HG03378 (cell line): ENCODE results near the gene RPAIN.
"Not testable (repeated sequence)": the region's sequence is repeated elsewhere in the genome, so short reads cannot be mapped to it uniquely, and the experiment has no call there.

Experiments
- ATAC-seq: cut with Tn5 transposase; IDR thresholded peaks from one replicate; pipeline ENCODE4 v1.9.1; 2021; ENCODE audit warnings: mild to moderate bottlenecking, moderate library complexity; ENCODE audit not compliant: unreplicated experiment

RPAIN gene

DNA sequence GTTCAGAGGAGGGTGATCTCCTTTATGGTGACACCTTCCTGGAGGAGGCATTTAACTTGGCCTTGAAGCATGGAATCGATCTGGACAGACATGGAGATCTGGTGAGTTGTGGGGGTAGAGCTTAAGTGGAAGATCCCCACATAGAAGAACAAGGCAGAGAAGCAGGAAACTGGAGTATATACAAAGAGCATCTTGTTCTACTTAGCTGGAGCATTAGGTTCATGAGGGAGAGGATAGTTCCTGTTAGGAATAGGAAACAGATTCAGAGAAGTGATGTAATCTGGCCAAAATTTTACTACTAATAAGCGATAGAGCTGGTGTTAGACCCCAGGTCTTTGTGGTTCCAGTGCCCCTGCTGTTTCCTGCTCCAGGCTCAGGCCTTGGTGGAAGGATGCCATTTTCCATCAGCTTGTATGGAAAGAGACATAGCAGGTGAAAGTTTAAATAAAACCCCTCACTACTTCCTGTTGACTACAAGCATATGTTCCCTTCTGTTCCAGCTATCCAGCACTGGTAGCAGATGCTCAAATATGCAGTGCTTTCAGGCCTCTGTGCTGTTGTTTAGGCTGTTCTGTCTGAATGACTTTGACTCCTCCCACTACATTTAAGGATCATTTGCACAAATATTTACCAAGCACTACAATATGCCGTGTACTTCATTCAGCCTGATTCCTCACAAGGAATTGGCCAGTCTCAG lies 9.4 kb downstream of the RPAIN start:
- no peak for ATAC-seq

DNA sequence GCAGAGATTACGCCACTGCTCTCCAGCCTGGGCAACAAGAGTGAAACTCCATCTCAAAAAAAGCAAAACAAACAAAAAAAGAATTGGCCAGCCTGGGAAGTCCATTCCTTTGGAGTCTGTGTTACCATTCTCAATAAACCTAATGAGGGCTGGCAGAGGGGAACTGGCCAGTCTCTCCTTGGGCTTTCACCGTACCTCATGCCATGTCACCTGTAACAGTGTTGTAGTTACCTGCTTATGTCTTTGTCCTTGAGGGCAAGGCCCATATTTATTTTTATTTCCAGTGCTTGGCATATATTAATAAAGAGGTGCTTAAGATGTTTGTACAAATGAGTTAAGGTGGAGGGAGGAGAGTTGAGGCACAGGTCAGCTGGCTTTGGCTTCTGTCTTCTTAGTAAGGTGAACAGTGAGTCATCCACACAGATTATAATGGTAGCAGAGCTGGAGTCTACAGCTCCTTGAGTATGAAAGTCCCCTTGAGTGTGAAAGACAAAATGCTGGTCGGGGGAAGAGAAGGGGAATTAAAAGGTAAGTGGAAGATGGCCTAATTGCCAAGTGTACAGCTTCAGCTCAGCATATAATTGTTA lies 10.5 kb downstream of the RPAIN start:
- ATAC-seq, result no peak

DNA sequence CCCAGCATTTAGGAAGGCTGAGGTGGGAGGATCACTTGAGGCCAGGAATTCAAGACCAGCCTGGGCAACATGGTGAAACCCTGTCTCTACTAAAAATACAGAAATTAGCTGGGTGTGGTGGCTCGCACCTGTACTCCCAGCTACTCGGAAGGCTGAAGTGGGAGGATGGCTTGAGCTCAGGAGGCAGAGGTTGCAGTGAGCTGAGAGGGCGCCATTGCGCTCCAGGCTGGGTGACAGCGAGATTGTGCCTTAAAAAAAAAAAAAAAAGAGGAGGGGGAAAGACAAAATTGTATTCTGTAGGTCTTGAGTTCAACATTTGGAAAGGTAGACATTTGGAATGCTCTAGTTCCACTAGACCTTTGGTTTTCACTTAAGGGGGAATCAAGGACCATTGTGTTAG lies 11.3 kb downstream of the RPAIN start:
- not testable (repeated sequence) for ATAC-seq

DNA sequence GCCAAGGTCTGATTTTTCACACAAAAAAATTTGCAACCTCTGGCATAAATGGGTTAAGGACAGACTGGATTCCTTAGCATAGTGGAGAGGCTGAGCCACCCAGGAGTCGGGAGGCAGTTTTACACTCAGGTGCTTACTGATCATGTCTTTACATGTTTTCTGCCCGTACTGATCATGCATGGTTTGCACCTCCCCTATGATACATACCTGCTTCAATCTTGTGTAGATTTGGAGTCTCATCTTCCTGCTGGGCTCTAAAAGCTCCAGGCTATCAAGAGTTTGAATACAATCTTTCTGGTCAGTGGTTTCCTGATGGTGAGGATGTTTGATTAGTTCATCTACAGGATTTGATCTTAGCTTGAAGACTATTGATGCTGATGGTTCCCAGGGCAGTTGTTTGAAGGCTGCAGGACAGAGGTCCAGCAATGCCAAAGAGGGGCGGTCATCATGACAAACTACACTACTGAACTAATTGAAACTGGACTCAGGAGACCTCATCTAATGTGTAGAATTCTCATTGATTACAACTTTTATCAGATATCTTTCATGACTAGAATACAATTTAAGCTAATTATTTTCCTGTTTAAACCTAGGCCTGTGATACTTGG lies 12.1 kb downstream of the RPAIN start:
- ATAC-seq, result no peak

DNA sequence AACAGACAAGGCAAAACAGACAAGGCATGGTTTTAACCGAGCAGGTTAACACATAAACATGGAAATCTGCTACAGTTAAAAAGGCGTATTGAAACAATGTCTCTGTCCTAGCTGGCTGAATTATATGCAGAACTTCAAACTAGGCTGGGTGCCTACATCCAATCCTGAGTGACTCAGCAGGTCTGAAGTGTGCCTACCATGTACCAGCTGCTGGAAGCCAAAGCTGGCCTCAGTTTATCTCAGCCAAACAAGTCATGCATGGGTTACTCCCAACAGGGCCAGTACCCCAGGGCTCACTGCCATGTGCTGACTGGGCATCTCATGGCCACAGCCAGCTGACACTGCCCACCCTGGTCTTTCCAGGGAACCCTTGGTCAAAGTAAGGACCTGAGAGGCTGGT lies 15.0 kb downstream of the RPAIN start:
- no peak for ATAC-seq

DNA sequence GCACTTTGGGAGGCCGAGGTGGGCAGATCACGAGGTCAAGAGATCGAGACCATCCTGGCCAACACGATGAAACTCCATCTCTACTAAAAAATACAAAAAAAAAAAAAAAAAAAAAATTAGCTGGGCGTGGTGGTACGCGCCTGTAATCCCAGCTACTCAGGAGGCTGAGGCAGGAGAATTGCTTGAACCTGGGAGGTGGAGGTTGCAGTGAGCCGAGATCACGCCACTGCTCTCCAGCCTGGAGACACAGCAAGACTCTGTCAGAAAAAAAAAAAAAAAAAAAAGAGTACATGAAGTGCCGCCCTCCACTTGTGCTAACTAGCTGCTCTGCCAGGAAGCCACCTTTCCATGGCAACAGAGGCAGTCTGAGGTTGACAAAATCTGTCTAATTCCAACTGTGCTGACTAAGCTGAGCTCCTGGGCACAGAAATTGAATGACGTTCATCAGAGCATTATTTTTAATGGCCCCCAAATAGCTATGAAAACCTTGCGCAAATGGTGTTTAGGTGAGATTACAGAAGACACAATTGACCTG lies 15.9 kb downstream of the RPAIN start:
- not testable (repeated sequence) for ATAC-seq

DNA sequence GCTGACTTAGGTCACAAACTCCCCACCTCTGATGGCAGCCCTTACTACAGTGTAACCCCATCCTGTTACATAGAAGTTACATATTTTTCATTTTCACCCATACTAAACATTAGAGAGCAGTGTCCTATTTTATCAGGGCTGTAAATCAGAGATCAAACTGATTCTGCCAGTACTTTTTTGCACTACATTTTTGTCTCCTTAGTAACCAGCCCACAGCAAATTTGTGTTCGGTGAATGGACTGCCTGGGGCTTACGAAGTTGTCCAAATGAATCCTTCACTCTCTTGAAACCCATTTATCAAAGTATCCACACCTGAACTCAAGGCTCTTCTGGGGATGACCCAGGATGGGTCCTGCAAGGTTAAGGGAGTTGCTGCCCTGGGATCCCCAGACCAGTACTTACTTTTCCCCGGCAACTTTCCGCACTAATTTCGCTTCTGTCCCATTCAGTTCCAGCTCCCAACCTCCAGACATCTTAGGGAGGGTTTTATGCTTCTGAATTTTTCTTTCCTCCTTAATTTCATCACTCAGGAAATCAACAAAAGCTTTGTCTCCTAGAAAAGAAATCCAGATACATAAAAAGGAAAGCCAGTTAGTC lies 17.8 kb downstream of the RPAIN start:
- no peak for ATAC-seq

DNA sequence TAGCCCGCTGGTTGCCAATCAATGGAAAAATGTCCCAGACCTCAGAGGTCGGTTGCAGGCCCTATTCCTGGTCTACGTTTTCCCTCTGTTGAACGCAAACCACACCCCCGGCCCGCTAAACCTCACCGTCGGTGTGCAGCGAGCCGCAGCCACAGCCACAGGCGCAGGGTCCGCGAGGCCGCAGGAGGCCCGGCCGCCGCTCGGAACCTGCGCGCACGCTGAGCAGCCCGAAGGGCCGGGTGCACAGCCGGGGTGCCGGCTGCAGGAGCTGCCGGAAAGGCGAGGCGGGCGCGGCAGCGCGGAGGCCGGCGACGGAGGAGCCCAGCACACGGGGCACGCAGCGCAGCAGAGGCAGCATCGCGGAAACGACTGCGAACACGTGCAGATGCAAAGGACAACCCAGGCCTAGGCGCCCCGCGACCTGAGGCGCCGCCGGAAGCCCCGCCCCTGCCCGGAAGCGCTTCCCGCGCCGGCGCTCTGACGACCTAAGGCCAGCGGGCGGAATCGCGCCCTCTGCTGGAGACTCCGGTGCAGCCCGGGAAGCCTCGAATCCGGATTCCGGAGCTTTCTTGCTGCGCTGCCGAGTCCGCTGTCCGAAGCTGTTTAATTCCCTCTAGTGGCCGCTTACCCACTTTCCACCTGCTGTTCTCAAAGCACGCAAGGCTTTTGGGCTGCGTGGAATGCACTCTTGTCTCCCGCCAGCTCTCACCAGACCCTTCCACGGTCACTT lies 18.9 kb downstream of the RPAIN start, which contains the start of gene C1QBP:
Gene C1QBP (minus strand): TSS at position 440 of the 730 bp plus-strand sequence. CDS start 82 bp downstream, at position 358.
- ATAC-seq, result peak; percentile 64

DNA sequence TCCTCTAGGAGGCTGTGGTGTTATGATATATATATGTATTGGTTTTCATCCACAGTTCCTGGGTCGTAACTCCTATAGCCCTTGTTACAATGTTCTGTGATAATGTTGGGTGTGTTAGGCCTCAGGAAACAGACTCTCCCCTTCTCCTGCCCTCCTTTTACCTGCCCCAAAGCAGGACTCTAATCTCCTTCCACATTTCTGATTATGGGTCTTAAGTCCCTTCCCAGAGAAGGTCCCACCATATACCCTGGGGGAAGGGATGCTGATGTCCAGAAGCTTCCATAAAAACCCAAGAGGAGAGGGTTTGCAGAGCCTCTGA lies 19.4 kb downstream of the RPAIN start:
- ATAC-seq, result no peak

DNA sequence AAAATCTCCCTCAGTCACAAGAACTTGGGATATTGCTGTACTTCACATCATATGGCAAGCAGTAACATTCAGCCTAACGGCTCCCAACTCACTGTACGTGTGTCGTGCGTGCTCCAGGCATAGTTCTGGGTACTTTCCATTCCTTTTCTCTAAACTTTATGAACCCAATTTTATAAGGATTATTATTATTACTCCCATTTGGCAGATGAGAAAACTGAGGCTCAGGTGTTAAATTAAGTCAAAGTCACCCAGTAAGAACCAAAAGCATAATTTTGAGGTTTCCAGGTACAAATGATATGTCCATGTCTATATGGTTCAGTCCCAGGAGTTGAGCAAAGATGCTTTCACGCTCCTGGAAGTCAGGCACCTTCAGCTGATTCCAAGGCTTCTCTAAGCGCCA lies 23.7 kb downstream of the RPAIN start:
- ATAC-seq, result no peak

DNA sequence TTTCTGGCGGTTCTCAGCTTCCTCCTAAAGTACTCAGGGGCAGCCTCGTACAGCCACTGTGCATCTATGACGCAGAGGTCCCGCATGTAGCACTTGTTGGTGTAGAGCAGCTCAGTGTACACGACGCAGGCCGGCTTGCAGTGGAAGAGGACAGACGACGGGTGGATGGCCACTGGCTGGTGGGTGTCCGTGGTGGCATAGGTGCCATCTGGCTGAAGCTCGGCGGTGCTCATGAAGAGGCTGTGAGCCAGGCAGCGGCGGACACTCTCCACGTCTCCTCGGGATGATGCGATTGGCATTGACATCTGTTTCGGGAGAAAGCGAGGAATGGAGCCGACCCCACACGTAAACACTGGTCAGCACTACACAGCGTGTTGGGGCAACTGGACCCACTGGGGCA lies 24.2 kb downstream of the RPAIN start:
- no peak for ATAC-seq

DNA sequence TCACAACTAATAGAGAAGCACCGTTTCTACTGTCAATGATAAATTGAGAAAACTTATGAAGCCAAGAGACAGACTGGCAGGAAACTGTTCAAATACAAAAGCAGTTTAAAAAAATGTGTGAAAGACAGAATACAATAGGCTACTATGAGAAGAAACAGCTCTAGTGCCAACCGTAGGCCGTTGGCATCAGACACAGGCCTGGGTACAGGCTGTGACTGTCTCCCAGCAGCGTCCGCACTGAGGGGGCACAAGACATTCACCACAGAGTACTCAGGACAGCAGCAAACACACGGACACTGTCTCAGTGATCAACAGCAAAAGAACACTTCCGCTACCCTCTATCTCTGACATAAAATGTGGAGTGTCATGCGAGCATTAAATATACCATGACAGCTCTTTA lies 26.8 kb downstream of the RPAIN start:
- no peak for ATAC-seq

DNA sequence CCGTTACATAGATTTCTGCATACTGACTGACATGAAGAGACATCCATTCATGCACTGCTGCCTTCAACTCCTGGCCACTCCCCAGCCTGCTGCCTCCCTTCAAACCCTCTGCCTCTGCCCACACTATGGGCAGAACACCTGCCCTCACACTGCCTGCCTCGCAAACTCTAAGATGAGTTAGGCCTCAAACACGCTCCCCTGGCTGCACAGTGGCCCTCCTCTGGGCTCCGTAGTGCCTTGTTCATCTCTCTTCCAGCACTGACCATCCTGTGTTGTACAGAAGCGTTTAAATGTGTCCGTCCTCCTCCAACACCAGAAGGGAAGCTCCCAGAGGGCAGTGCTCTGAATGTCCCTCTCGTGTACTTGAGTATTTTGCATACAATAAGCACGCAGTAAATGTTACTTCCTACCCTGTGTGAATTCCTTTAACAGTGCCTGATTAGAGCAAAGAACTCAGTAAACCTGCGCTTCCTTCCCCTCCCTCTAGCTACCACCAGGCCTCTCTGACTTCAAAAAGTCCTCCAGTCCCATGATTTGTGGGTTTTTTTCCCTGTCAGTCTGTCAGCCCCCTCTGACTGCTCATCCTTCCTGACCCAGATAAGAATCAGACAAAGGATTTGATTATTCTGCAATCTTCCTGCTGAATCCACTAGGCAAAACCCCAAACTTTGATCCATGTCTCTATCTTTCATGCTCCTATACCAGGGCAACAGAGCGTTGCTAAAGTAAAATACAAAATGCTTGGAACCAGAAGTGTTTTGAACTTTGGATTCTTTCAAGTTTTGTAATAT lies 44.9 kb downstream of the RPAIN start:
- ATAC-seq, result no peak

DNA sequence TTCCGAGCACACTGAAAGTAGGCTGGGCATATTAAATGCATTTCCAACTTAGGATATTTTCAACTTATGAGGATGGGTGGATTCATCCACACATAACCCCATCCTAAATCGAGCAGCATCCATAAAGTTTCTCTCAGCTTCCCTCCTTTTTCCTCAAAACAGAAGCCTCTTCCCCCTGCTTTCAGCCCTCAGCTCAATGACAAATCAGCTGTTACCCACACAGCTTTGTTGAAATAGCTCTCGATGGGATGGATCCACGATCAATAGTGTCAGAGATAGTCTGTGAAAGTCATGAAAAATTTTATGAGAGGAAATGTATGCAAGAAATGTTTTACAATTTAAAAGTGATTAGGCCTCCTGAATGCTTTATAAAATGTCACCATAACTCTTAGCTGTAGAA lies 46.3 kb downstream of the RPAIN start:
- ATAC-seq, result no peak

DNA sequence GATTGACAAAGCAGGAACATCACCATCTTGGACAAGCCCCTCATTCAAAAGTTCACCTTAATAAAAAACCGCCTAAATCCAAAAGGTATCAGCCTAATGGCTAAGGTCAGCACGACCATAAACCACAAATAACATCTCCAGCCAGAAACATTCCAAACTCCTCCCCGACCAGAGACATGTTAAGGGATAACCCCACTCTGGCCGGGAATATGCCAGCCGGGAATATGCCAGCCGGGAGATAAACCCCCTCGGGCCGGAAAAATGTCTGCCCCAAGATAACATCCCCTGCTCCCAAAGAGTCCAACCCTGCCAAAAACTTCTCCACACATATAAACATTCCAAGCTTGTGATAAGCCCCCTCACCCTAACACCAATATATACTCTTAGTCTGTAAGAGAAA lies 47.4 kb downstream of the RPAIN start:
- ATAC-seq, result no peak

DNA sequence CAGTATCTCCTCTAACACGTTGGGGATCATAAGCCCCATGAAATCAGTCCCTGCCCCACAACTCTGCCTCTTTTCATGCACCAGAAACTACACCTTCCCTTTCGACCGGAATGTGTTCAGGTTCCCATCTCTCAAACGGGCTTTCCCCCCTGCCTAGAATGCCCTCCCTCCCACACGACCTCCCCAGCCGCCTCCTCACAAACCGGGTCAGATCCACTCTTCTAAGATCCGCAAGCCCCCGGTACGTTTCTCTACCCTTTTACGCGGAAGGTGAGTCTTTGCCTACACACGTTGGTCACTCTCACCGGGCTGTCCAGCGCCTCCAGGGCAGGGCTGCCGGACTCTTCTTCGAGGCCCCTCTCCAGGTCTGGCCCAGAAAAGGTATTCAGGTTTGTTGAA lies 48.1 kb downstream of the RPAIN start:
- no peak for ATAC-seq

DNA sequence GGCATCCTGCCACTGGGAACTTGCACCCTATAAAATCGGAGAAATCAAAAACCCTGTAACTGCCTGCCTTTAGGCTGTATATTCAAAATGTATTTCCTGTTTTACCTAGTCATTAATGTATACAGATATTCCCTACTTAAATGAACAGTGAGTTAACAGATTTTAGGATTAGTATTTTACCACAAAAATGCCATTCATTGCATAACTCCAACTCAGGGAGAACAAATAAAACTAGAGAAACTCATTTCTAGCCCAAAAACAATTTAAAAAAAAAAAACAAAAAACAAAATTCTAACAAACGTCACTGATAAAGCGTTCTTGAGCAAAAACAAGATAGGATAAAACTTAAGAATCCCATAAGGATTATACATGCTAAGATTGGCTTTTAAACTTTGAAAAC lies 52.5 kb downstream of the RPAIN start:
- no peak for ATAC-seq

DNA sequence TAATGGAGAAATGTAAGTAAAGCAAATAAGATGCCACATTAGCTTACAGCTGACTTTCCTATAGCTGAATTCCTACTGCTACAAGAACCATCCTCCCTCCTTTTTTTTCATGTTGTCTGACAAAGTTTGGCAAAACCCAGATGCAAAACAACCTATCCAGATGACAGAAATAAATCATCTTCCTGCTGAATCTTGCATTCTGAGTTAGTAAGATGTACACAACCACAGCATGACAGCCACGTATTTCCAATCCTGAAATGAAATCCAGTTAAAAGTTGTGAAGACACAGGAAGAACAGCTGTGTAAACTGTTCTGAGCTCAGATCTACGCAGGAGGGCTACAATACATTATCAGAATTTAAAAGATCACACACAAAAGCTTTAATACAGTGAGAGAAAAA lies 53.9 kb downstream of the RPAIN start:
- no peak for ATAC-seq

DNA sequence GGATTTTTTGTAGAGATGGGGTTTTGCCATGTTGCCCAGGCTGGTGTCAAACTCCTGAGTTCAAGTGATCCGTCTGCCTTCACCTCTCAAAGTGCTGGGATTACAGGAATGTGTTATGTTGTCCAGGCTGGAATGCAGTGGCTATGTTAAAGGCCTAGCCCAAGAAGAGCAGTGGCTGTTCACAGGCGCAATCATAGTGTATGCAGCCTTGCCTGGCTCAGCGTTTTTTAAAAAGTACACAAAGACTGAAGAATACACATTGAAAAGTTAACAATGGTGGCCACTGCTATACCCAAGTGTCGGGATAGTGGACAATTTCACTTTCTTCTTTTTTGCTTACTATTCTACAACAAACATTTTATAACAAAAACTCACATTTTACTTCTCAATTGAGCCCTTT lies 59.0 kb downstream of the RPAIN start:
- ATAC-seq, result no peak

DNA sequence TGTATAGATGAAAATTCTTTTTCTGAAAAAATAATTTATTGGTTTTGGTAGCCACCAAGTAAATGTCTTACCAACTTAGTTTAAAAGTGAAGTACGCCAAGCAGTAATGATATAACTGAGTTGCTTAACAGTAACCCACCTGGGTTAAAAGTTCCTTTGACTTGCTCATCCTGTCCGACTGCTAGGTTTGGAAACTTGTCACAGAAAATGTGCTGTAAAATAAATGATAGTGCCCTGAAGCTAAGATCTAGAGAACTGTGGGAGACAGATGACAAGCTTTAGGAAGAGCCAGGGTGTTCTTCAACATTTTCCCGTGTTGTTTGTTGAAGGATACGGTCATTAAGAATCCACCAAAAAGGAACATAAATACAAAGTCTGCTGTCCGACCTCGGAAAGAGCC lies 61.0 kb downstream of the RPAIN start:
- ATAC-seq, result no peak

DNA sequence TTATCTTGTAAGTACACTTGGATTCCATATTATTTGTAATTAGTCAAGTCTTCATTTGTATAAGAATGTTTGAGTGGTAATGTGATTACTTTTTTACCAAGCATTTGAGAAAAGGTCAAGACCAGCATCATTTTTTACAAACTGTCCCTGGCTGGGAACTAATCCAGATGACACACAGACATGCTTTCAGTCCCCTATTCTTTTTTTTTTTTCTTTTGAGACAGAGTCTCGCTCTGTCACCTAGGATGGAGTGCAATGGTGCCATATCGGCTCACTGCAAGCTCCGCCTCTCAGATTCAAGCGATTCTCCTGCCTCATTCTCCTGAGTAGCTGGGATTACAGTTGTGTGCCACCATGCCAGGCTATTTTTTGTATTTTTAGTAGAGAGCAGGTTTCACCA lies 61.5 kb downstream of the RPAIN start:
- ATAC-seq, result no peak
